AG09319 (cell line): ENCODE measurements around the gene LZIC.

Source experiments
- DNase-seq: peaks from one replicate; pipeline ENCODE4 v3.0.0-alpha.2; 2010; ENCODE audit warnings: low read depth; ENCODE audit errors: extremely low read depth
- CTCF ChIP-seq: IDR thresholded peaks from 2 replicates; pipeline ENCODE4 v1.5.1; 2011; ENCODE audit warnings: low read depth, mild to moderate bottlenecking, inconsistent platforms, low read length, moderate library complexity

LZIC gene

GRCh38 chr1:9909234-9910046 lies 33.8 kb downstream of the LZIC start:
- TF ChIP-seq CTCF: no peak
- DNase-seq: no peak

GRCh38 chr1:9908871-9909233 lies 34.3 kb downstream of the LZIC start:
- no peak for DNase-seq
- no peak for TF ChIP-seq CTCF

- DNase-seq: no peak
- TF ChIP-seq CTCF: no peak
These were observed 35.8 kb downstream of the LZIC start for GRCh38 chr1:9907441-9907840.

GRCh38 chr1:9906466-9906865 lies 36.7 kb downstream of the LZIC start:
- TF ChIP-seq CTCF: no peak
- no peak for DNase-seq

- no peak for DNase-seq
- no peak for TF ChIP-seq CTCF
These were observed 38.2 kb downstream of the LZIC start for GRCh38 chr1:9905010-9905409.

- TF ChIP-seq CTCF: no peak
- no peak for DNase-seq
These were observed 38.6 kb downstream of the LZIC start for GRCh38 chr1:9904596-9904995.

GRCh38 chr1:9903801-9904527 lies 39.2 kb downstream of the LZIC start:
- DNase-seq: no peak
- TF ChIP-seq CTCF: no peak
